ENCODE results near the gene MAPK1.
"Not testable (repeated sequence)": the region's sequence is repeated elsewhere in the genome, so short reads cannot be mapped to it uniquely, and the experiment has no call there.

MAPK1 gene

GRCh38 chr22:21904250-21904789, 36.9 kb upstream of the MAPK1 start:
- TF ChIP-seq CTCF (conservative IDR thresholded peaks at IDR 0.05) = no peak
- no peak for TF ChIP-seq ZFX (IDR thresholded peaks at IDR 0.05)
- H3K27ac ChIP-seq = no peak overlapping the region

- H3K27ac ChIP-seq = no peak overlapping the region
- TF ChIP-seq CTCF (conservative IDR thresholded peaks at IDR 0.05) = no peak
- TF ChIP-seq ZFX (IDR thresholded peaks at IDR 0.05) = no peak
Measured at GRCh38 chr22:21903283-21903682, 35.8 kb upstream of the MAPK1 start.

GRCh38 chr22:21902296-21903087, 35.0 kb upstream of the MAPK1 start:
- no peak overlapping the region for H3K27ac ChIP-seq
- TF ChIP-seq CTCF (conservative IDR thresholded peaks at IDR 0.05) (no peak), ZFX (IDR thresholded peaks at IDR 0.05) (no peak)

GRCh38 chr22:21898354-21898896, 31.0 kb upstream of the MAPK1 start:
- TF ChIP-seq CTCF (conservative IDR thresholded peaks at IDR 0.05) (no peak), ZFX (IDR thresholded peaks at IDR 0.05) (no peak)
- no peak overlapping the region for H3K27ac ChIP-seq

GRCh38 chr22:21896951-21897513, 29.6 kb upstream of the MAPK1 start:
- no peak for TF ChIP-seq ZFX (IDR thresholded peaks at IDR 0.05)
- no peak for TF ChIP-seq CTCF (conservative IDR thresholded peaks at IDR 0.05)
- H3K27ac ChIP-seq = no peak overlapping the region

GRCh38 chr22:21896275-21896674, 28.8 kb upstream of the MAPK1 start:
- H3K27ac ChIP-seq = not testable (repeated sequence)

- TF ChIP-seq ZFX (IDR thresholded peaks at IDR 0.05) (no peak), CTCF (conservative IDR thresholded peaks at IDR 0.05) (no peak)
- no peak overlapping the region for H3K27ac ChIP-seq
Measured at GRCh38 chr22:21894799-21895198, 27.4 kb upstream of the MAPK1 start.
